GM12873 (cell line): Measurements from ENCODE around the gene SFT2D2.

ENCODE experiments used
- TF ChIP-seq, protein P1 (sequence below): IDR thresholded peaks from 2 replicates; pipeline ENCODE4 v1.5.1; 2012; ENCODE audit warnings: low read depth, mild to moderate bottlenecking, moderate library complexity, low read length, control low read depth; ENCODE audit not compliant: insufficient read depth; ENCODE audit errors: missing control alignments

The SFT2D2 gene

DNA sequence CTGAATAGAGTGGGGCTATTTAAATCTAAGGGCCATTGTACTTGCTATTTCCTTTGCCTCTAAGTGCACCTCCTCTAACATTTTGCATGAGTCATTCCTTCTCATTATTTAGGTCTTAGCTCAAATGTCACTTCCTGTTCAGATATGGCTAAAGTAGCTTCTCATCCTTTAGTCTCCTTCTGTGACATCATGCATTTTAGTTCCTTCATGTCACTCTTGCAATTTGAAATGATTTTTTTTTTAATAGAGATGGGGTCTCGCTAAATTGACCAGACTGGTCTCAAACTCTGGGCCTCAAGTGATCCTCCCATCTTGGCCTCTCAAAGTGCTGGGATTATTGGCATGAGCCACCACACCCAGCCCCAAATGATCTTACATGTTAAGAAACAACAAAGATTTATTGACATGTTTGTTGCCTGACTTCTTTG is 61.4 kb downstream of the SFT2D2 start:
- TF ChIP-seq, protein P1, sequence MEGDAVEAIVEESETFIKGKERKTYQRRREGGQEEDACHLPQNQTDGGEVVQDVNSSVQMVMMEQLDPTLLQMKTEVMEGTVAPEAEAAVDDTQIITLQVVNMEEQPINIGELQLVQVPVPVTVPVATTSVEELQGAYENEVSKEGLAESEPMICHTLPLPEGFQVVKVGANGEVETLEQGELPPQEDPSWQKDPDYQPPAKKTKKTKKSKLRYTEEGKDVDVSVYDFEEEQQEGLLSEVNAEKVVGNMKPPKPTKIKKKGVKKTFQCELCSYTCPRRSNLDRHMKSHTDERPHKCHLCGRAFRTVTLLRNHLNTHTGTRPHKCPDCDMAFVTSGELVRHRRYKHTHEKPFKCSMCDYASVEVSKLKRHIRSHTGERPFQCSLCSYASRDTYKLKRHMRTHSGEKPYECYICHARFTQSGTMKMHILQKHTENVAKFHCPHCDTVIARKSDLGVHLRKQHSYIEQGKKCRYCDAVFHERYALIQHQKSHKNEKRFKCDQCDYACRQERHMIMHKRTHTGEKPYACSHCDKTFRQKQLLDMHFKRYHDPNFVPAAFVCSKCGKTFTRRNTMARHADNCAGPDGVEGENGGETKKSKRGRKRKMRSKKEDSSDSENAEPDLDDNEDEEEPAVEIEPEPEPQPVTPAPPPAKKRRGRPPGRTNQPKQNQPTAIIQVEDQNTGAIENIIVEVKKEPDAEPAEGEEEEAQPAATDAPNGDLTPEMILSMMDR = no peak

- TF ChIP-seq, protein P1 = no peak
Observed at GRCh38 chr1:168288311-168289052, 62.7 kb downstream of the SFT2D2 start.

- TF ChIP-seq, protein P1 = no peak
Observed at GRCh38 chr1:168291222-168291837, 65.5 kb downstream of the SFT2D2 start.

DNA sequence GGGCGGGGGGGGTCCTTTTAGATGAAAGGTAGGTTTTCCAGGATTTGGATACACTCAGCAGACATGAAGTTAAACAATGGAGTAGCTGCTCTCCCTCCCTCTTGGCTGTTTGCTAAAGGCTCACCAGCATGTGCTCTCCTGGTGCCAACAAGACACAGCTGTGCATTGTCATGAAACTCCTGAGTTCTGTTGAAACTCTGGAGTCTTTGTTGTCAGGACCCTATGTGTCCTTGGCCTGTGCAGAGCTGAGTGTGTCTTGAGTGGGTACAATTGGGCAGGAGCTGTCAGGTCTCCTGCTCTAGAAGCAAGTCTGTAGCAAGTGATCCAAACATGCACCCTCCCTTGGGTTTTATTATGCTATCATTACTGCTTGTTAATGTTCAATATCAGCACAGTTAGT is 67.6 kb downstream of the SFT2D2 start:
- TF ChIP-seq, protein P1 = no peak

DNA sequence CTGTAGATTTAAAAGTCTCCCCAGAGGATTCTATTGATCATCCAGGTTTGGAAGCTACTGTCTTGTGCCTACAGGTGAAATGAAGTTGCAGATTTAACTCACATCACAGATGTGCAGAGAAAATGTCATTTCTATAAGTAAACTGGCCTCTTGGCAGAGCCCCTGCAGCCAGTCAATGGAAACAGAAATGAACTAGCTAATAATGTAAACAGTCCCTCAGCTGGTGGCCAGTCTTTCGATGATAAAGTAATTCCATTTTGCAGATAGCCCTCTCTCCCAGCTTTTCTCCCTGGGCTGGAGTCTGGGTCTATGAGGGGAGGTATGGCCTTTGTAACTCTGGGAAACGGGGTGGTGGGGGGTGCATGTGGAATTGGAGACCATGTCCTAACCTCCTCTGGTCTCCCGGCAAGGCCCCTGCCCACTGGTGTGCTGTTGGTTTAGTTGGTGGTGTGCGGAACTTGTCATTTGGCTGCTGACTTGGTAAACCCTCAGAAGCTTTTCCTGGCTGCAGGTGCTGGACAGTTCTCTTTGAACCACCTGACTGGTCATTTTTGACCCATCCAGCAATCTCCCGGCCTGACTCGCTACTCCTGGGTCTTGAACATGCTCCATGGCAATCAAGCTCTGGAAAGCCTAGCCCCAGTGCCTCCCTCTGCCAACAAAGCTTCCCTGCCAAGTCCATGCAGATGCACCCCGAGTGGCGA is 69.8 kb downstream of the SFT2D2 start:
- TF ChIP-seq, protein P1 = no peak

GRCh38 chr1:168297019-168297730 is 71.4 kb downstream of the SFT2D2 start:
- TF ChIP-seq, protein P1 = no peak
